Esophagus squamous epithelium (tissue), 4 donors: ENCODE data around the gene ANK3.

Source experiments
- CTCF ChIP-seq, 6 experiments: fragments of 450-650 bp in 4 of 6; fragments of 200-600 bp in 2 of 6; sonication (generic) in 2 of 6; IDR thresholded peaks; one replicate each; pipeline ENCODE4 v1.5.1; 2016 to 2019; ENCODE audit warnings: antibody characterized with exemption in 6 of 6, mild to moderate bottlenecking in 4 of 6, moderate library complexity in 4 of 6
- POLR2A ChIP-seq, 4 donors: fragments of 450-650 bp; IDR thresholded peaks; one replicate each; pipeline ENCODE4 v1.6.1; 2017; ENCODE audit warnings: antibody characterized with exemption in 4 of 4, mild to moderate bottlenecking in 4 of 4, moderate library complexity in 3 of 4

- TF ChIP-seq CTCF (IDR thresholded peaks at IDR 0.05): no peak
- TF ChIP-seq POLR2A (IDR thresholded peaks at IDR 0.05): no peak
Measured at GRCh38 chr10:60163786-60164185, 225.9 kb downstream of the ANK3 start.
